Stimulated activated CD8-positive, alpha-beta memory T cell treated with anti-CD3 and anti-CD28 coated beads, Interleukin-4, amount 100 ng/mL, for 1 hour (primary cell): Measurements from ENCODE around the gene HHIPL1.
"Not testable (repeated sequence)": the region's sequence is repeated elsewhere in the genome, so short reads cannot be mapped to it uniquely, and the experiment has no call there.

Source experiments
- DNase-seq, 2 donors: peaks; one replicate each; pipeline ENCODE4 v3.0.0-alpha.2; 2020; ENCODE audit warnings: low read depth in 2 of 2, low spot score in 1 of 2

Gene HHIPL1

GRCh38 chr14:99658218-99658845 is 13.4 kb downstream of the HHIPL1 start:
- no peak for DNase-seq

GRCh38 chr14:99659333-99659741 is 14.4 kb downstream of the HHIPL1 start:
- DNase-seq = no peak

DNA sequence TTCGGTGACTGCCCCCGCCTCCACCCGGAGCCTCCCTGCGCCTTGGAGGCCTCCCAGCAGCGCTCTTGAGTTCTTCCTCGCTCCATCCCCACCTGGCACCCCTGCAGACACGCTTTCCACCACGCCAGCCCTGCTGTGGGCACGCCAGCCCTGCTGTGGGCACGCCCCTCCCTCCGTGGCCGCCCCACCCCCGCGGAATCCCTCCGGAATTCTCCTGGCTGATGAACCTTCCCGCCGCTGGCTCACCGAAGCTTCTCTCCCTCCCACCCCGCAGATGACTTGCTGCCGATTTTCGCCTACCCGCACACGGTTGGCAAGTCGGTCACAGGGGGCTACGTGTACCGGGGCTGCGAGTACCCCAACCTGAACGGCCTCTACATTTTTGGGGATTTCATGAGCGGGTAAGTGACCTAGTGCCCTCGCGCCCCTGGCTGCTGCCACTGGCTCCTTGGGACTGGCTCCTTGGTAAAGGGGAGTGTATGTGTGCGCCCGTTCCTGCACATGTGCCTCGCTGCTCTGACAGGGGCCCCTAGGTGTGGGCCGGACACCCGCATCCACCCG is 15.2 kb downstream of the HHIPL1 start:
- no peak for DNase-seq

GRCh38 chr14:99660794-99661193 is 15.9 kb downstream of the HHIPL1 start:
- no peak for DNase-seq

GRCh38 chr14:99661206-99661605 is 16.3 kb downstream of the HHIPL1 start:
- DNase-seq = not testable (repeated sequence)

DNA sequence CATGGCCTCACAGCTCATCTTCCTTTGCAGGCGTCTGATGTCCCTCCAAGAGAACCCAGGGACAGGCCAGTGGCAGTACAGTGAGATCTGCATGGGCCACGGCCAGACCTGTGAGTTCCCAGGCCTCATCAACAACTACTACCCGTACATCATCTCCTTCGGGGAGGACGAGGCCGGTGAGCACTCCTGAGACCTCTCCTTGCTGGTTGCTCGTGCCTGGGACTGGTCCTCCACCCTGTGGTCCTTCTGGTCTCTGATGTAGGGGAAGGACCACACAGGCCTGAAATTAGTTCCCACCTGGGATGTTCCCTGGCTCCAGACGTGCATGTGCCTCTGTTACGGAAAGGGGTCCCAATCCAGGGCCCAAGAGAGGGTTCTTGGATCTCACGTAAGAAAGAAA is 17.9 kb downstream of the HHIPL1 start:
- no peak for DNase-seq

DNA sequence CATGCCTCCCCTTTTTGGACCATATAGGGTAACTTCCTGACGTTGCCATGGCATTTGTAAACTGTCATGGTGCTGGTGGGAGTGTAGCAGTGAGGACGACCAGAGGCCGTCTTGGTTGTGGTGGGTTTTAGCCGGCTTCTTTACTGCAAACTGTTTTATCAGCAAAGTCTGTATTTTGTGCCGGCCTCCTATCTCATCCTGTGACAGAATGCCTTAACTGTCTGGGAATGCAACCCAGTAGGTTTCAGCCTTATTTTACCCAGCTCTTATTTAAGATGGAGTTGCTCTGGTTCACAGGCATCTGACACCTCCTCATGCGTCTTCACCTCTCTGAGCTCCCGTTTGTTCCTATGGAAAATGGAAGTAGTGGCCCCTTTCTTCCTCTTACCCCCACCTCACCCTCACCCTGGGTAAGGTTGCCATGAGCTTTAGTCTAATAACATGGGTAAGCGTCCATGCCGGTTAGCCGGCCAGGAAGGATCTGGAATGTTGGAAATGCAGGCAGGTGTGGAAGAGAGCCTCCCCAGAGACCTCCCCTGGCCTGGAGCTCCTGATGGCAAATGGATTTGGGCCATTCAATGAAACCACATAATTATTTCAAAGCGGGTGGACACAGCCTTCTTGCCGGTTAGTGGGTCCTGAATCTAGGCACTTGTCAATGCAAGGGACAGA is 18.6 kb downstream of the HHIPL1 start:
- no peak for DNase-seq

DNA sequence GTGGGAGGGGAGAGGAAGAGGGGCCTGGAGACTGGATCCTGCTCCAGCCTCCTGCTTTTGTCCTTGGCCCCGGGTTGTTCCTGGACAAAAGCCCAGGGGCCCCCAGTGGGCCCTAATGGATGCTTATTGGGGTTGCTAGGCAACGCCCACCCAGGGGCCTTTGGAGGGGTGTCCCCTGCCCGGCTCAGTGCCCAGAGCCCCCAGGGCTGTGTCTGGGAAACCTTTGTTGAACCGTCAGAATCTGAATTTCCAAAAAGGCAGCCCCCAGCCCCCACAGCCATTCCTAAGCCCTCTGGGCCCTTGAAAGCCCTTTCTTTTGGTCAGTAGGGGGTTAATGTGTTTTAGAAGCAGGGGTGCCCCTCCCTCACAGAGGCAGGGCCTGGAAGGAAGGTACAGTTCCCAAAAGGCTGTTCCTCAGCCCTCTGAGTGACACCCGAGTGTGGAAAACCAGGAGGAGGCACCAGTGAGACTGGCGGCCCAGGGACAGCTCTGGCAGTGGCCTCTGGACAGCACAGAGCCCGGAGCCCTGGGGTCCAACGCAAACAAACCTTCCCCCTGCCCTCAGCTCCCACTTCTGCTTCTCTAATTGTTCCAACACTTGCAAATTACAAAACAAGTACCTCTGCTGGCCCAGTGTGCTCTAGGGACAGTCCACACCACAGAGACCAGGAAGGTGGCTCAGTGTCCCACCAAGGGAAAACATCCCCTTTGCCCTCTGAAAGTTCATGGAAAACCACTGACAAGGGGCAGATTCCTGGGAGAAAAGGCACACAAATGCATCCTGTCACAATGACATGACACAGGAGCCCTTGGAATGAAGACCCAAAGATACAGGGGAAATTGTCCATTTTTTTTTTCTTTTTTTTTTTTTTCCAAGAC is 19.4 kb downstream of the HHIPL1 start:
- DNase-seq = no peak

DNA sequence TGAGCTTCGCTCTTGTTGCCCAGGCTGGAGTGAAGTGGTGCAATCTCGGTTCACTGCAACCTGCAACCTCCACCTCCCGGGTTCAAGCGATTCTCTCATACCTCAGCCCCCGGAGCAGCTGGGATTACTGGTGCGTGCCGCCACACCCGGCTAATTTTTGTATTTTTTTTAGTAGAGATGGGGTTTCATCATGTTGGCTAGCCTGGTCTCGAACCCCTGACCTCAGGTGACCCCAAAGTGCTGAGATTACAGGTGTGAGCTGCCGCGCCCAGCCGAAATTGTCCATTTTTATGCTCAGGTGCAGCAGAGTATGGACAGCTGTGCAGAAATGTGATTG is 20.0 kb downstream of the HHIPL1 start:
- DNase-seq = no peak

DNA sequence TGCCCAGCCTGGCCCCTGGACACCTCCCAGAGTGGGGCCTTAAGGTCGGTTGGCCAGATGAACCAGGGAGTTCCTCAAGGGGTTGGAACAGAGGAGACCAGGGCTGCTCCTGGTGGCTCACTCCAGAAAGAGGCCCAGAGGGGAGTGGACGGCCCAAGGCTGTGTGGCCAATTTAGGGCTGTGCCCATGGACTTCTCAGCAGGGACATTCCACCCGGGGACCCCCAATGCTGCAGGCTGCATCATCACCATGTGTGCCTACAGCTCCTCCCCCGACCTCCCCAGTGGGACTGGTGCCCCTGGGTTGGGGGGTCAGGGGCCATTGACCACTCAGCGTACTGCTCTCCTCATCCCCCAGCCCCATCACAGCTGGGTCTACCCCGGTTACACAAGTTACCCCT is 21.6 kb downstream of the HHIPL1 start:
- DNase-seq = no peak

DNA sequence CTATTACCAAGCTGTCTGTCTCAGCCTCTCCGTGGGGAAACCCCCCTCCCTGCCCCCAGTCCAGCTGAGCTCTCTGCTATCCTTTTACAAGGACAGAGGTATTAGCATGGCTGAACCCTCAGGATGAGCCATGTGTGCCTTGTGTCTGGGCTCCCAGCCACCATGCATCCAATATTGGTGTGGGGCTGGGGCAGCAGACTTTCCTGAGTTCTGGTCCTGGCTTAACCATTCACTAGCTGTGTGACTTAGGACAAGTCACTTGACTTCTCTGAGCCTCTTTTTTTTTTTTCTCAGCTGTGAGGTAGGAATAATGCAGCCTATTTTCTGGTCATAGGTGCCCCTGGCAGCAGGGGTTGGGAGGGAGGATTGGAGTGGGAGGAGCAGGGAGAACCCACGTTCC is 22.1 kb downstream of the HHIPL1 start:
- DNase-seq = no peak

DNA sequence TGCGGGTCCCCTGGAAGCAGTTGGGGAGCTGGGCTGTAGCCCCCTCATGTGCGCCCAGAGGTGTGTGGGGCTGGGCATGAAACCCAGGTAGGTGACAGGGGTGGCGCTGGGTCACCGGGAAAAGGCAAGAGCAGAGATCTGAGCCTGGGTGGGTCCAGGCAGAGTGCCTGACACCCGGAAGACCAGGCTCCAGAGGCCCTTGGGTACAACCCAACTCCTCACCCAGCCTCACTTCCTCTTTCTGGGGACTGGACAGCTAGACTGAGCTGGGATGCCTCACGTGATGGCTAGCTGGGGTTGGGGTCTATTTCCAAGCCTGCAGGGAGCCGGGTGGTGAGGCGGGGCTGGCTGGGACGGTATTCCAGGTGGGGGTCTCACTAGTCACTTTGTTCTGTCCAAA is 22.9 kb downstream of the HHIPL1 start:
- DNase-seq = no peak

- DNase-seq = no peak
Observed at GRCh38 chr14:99668307-99669295, 23.7 kb downstream of the HHIPL1 start.

- no peak for DNase-seq
Observed at GRCh38 chr14:99670361-99671234, 25.7 kb downstream of the HHIPL1 start.

GRCh38 chr14:99671235-99672224 is 26.6 kb downstream of the HHIPL1 start:
- DNase-seq = no peak

- no peak for DNase-seq
Observed at GRCh38 chr14:99672506-99673304, 27.8 kb downstream of the HHIPL1 start.

DNA sequence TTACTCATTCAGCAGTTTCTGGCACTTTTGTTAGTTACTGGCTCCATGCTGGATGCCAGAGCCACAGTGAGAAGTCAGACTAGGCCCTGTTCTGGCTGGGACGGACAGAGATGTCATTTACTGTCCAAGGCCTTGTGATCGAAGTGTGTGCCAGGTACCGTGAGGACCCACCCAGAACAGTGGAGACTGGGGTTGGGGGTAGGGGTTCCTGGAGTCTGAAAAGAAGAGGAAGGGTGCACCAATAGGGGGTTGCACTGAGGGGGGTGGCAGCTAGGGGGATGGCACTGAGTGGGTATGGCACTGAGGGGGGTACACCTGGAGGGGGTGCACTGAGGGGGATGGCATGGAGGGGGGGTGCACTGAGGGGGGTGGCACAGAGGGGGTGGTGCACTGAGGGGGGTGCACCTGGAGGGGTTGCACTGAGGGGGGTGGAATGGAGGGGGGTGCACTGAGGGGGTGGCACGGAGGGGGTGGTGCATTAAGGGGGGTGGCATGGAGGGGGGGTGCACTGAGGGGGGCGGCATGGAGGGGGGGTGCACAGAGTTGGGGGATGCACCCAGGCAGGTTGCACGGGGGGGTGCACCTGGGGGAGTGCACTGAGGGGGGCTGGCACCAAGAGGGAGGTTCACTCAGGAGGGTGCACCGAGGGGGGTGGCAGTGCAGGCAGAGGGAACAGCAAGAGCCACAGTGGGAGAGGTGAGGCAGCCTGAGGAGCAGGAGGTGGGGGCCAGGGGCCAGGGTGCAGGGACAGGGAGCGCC is 28.6 kb downstream of the HHIPL1 start:
- DNase-seq = no peak
